ENCODE results near the gene BCAS3. TPM values are rescaled to one million over a fixed set of nuclear protein-coding genes. Genes with fewer than 3 reads are reported as not detected.
"Not testable (repeated sequence)": the region's sequence is repeated elsewhere in the genome, so short reads cannot be mapped to it uniquely, and the experiment has no call there.

Gene BCAS3
- total RNA-seq, 4 donors from 2014 or later, result 18.2 to 60.6 (median 23.4) TPM

DNA sequence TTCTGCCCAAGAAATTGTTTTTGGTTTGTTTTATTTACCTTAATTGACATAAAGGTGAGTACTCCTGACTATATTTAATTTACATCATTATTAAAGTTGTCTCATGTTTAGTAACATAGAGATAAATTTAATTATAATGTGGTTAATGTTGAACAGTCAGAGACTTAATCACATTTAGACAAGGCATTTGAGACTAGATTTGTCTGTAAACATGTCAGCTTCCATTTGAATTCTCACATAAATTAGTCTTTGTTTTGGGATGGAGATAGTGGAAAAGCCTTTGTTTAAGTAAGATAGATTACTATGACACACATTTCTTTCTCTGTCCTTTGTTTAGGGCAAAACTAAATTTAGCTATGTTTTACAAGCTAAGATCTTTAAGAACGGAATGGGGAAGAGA lies 18.5 kb upstream of the BCAS3 start:
- TF ChIP-seq, protein P1, sequence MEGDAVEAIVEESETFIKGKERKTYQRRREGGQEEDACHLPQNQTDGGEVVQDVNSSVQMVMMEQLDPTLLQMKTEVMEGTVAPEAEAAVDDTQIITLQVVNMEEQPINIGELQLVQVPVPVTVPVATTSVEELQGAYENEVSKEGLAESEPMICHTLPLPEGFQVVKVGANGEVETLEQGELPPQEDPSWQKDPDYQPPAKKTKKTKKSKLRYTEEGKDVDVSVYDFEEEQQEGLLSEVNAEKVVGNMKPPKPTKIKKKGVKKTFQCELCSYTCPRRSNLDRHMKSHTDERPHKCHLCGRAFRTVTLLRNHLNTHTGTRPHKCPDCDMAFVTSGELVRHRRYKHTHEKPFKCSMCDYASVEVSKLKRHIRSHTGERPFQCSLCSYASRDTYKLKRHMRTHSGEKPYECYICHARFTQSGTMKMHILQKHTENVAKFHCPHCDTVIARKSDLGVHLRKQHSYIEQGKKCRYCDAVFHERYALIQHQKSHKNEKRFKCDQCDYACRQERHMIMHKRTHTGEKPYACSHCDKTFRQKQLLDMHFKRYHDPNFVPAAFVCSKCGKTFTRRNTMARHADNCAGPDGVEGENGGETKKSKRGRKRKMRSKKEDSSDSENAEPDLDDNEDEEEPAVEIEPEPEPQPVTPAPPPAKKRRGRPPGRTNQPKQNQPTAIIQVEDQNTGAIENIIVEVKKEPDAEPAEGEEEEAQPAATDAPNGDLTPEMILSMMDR (IDR thresholded peaks at IDR 0.05 in 4 of 5, conservative IDR thresholded peaks at IDR 0.05 in 1 of 5), result no peak
- no peak for TF ChIP-seq POLR2A (IDR thresholded peaks at IDR 0.05)
- peaks cover 0 to 7% of the 10 kb centered on the region in 2 donors for H3K4me1 ChIP-seq
- H3K9me3 ChIP-seq, result no peaks in the 10 kb centered on the region
- no peaks in the 10 kb centered on the region for H3K27me3 ChIP-seq
- no peak for ATAC-seq
- in situ Hi-C loops (cut with MboI; ENCODE audit: low sequenced_read_pairs in 4 of 4) (no loop called here), intact Hi-C loops (cut with DNase I; ENCODE audit: low total_unique reads) (no loop called here)
- no peak overlapping the region for H3K27ac ChIP-seq
- no peak overlapping the region for H3K4me3 ChIP-seq
- peaks cover 0 to 23% of the 10 kb centered on the region in 2 donors for H3K36me3 ChIP-seq
- DNase-seq, result no peak

DNA sequence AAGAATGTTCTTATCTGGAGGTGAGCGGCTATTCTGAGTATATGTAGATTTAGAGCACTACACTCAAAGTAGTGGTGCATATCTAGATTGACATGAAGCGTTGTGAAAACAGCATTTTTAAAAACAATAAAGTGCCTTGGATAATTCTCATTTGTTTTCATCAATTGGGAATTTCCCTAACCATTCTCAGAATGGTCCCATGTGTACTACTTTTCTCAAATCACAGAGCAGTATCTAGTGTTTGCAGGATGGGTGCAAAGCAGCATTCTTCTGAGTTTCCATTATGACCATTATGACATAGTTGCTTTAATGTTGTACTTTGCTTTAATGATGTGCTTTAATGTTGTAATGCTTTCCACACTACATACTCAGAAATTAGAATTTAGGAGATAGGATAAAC lies 16.2 kb upstream of the BCAS3 start:
- Histone ChIP-seq H3K9me3 (no peaks in the 10 kb centered on the region), H3K4me1 (peaks cover 0 to 7% of the 10 kb centered on the region in 2 donors), H3K36me3 (peaks cover 0 to 39% of the 10 kb centered on the region in 2 donors), H3K27ac (no peak overlapping the region), H3K27me3 (no peaks in the 10 kb centered on the region), H3K4me3 (no peak overlapping the region)
- intact Hi-C loops (cut with DNase I; ENCODE audit: low total_unique reads) (no loop called here), in situ Hi-C loops (cut with MboI; ENCODE audit: low sequenced_read_pairs in 4 of 4) (no loop called here)
- ATAC-seq (no peak), DNase-seq (no peak)
- TF ChIP-seq, protein P1 (IDR thresholded peaks at IDR 0.05 in 4 of 5, conservative IDR thresholded peaks at IDR 0.05 in 1 of 5), result no peak
- no peak for TF ChIP-seq POLR2A (IDR thresholded peaks at IDR 0.05)

DNA sequence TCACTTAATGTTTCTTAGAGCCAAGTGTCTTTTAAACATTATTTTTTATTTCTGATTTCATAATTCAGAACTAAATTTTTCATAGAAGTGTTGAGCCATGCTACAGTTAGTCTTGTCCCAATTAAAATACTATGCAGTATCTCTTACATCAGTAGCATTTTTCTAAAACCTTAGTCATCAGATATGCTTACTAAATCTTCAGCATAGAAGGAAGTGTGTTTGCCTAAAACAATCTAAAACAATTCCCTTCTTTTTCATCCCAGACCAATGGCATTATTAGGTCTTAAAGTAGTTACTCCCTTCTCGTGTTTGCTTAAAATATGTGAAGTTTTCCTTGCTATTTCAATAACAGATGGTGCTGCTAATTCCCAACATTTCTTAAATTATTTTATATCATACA lies 13.6 kb upstream of the BCAS3 start:
- Histone ChIP-seq H3K36me3 (peaks cover 0 to 21% of the 10 kb centered on the region in 2 donors), H3K27ac (no peak overlapping the region), H3K4me1 (peaks cover 0 to 7% of the 10 kb centered on the region in 2 donors), H3K9me3 (no peaks in the 10 kb centered on the region), H3K27me3 (no peaks in the 10 kb centered on the region), H3K4me3 (no peak overlapping the region)
- TF ChIP-seq, protein P1 (IDR thresholded peaks at IDR 0.05 in 4 of 5, conservative IDR thresholded peaks at IDR 0.05 in 1 of 5), result no peak
- TF ChIP-seq POLR2A (IDR thresholded peaks at IDR 0.05), result no peak
- intact Hi-C loops (cut with DNase I; ENCODE audit: low total_unique reads), result no loop called here
- in situ Hi-C loops (cut with MboI; ENCODE audit: low sequenced_read_pairs in 4 of 4), result no loop called here
- ATAC-seq (no peak), DNase-seq (no peak)

GRCh38 chr17:60665602-60666001 lies 12.0 kb upstream of the BCAS3 start:
- H3K36me3 ChIP-seq, result peaks cover 0 to 21% of the 10 kb centered on the region in 2 donors
- no peak for DNase-seq
- ATAC-seq, result no peak
- H3K4me3 ChIP-seq, result no peak overlapping the region
- no peak for TF ChIP-seq POLR2A (IDR thresholded peaks at IDR 0.05)
- TF ChIP-seq, protein P1 (IDR thresholded peaks at IDR 0.05 in 4 of 5, conservative IDR thresholded peaks at IDR 0.05 in 1 of 5), result no peak
- H3K4me1 ChIP-seq, result no peaks in the 10 kb centered on the region
- no peaks in the 10 kb centered on the region for H3K9me3 ChIP-seq
- no peaks in the 10 kb centered on the region for H3K27me3 ChIP-seq
- intact Hi-C loops (cut with DNase I; ENCODE audit: low total_unique reads) (no loop called here), in situ Hi-C loops (cut with MboI; ENCODE audit: low sequenced_read_pairs in 4 of 4) (no loop called here)
- H3K27ac ChIP-seq, result no peak overlapping the region

DNA sequence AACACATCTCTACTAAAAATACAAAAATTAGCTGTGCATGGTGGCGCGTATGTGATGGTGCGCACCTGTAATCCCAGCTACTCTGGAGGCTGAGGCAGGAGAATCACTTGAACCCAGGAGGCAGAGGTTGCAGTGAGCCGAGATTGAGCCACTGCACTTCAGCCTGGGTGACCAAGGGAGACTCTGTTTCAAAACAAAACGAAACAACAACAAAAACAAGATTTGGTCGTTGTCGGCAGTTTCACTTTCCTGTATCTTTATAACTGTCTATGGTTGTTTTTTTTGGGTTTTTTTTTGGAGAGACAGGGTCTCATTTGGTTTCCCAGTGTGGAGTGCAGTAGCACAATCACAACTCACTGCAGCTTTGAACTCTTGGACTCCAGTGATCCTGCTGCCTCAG lies 8.9 kb upstream of the BCAS3 start:
- ATAC-seq; H3K9me3 ChIP-seq; H3K27ac ChIP-seq; in situ Hi-C loops (cut with MboI; ENCODE audit: low sequenced_read_pairs in 4 of 4); DNase-seq; H3K4me3 ChIP-seq; intact Hi-C loops (cut with DNase I; ENCODE audit: low total_unique reads); H3K4me1 ChIP-seq; H3K27me3 ChIP-seq: not testable (repeated sequence)
- peaks cover 0 to 17% of the 10 kb centered on the region in 2 donors for H3K36me3 ChIP-seq
